D721Med (cell line): Measurements from ENCODE around the gene PPA2.
A peak's percentile ranks its signal among the peaks of the same experiment; 100 is the strongest.

ENCODE experiments used
- DNase-seq: peaks from one replicate; pipeline ENCODE4 v3.0.0; 2011; ENCODE audit warnings: low spot score; ENCODE audit not compliant: insufficient read length
- FAIRE-seq: peaks from 2 replicates; lab custom pipeline; 2011; peaks lifted over from hg19 to GRCh38; lab: Jason Lieb, UNC
- TF ChIP-seq, protein P1 (sequence below): IDR thresholded peaks from 2 replicates; pipeline ENCODE4 v1.5.1; 2012; ENCODE audit warnings: mild to moderate bottlenecking, control low read depth; ENCODE audit not compliant: insufficient read depth; ENCODE audit errors: missing control alignments

Gene PPA2

DNA sequence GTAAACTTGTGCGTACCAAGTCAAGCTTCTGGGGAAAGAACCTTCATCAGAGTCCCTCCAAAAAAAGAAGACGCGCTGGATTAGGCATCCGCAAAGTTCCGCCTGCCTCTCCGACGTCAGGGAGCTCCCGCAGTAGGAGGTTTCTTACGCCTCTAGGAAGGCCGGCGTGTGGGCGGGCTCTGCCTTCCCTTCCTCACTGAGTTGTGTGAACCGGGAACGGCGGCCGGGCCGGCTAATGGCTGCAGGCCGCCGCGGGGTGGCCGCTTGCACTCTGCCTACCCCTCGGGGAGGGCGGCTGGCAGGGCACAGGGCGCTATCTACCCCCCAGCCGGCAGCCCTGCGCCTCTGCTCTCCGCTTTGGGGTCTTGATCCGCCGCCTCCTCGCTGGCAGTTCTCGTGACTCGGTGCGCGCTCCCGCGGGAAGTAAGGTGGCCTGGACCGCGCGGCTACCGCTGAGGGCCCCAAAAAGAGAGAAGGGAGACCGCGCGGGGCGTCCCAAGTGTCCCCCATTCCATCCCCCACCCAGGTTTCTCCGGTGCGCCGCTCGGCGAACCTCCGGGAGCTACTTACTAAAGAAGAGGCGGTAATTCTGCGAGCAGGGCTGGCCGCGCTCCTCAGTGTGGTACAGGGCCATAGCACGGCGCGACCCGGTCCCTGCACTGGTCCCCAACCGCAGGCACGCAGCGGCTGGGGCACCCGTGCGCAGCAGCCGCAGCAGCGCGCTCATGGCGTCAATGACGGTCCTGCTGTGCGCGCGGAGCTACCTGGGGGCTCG lies at the start of gene PPA2:
TSS of gene PPA2 (minus strand) at position 739 of the 775 bp plus-strand sequence. CDS start at position 727, 12 bp downstream.
- DNase-seq (no peak), FAIRE-seq (no peak)
- TF ChIP-seq, protein P1, sequence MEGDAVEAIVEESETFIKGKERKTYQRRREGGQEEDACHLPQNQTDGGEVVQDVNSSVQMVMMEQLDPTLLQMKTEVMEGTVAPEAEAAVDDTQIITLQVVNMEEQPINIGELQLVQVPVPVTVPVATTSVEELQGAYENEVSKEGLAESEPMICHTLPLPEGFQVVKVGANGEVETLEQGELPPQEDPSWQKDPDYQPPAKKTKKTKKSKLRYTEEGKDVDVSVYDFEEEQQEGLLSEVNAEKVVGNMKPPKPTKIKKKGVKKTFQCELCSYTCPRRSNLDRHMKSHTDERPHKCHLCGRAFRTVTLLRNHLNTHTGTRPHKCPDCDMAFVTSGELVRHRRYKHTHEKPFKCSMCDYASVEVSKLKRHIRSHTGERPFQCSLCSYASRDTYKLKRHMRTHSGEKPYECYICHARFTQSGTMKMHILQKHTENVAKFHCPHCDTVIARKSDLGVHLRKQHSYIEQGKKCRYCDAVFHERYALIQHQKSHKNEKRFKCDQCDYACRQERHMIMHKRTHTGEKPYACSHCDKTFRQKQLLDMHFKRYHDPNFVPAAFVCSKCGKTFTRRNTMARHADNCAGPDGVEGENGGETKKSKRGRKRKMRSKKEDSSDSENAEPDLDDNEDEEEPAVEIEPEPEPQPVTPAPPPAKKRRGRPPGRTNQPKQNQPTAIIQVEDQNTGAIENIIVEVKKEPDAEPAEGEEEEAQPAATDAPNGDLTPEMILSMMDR: no peak

- FAIRE-seq: peak; percentile 81
- DNase-seq: no peak
Measured at GRCh38 chr4:105520819-105521790, 47.2 kb upstream of the PPA2 start.

DNA sequence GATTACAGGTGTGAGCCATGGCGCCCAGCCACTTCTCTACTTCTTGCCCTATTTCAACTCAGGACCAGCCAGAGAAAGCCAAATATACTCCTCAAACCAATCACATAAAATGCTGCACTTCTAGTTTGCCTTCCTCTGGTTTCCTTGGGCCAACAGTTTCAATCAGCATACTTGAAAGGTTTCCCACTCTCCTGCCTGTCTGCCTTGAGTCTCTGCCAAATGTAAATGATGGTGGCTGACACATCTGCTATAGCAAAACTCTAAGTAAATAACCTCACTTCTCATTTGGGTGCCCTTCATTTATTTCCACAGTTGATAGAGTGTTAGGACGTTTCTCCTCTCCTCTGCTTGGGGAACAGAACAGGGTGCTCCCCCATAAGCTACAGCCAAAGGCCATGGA lies 36.4 kb upstream of the PPA2 start:
- DNase-seq: no peak
- TF ChIP-seq, protein P1: no peak
- no peak for FAIRE-seq

More at GRCh38 chr4:105520819-105521790, 47.2 kb upstream of the PPA2 start:
- TF ChIP-seq, protein P1: peak; percentile 73

DNA sequence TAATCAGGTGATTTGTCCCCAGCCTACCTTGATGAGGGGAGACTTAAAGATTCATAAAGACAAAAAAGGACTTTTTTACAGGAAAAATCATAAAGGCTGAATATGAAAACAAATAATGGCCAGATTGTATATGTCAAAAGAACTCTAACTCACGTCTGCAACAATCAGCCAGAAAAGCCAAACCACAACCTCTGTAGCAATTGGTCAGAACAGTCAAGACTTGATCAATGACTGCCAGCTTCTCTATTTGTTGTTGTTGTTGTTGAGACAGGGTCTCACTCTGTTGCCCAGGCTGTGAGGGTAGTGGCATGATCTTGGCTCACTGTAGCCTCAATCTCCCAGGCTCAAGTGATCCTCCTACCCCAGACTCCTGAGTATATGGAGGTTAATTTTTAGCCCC lies 35.9 kb upstream of the PPA2 start:
- FAIRE-seq (no peak), DNase-seq (no peak)
- TF ChIP-seq, protein P1: no peak

DNA sequence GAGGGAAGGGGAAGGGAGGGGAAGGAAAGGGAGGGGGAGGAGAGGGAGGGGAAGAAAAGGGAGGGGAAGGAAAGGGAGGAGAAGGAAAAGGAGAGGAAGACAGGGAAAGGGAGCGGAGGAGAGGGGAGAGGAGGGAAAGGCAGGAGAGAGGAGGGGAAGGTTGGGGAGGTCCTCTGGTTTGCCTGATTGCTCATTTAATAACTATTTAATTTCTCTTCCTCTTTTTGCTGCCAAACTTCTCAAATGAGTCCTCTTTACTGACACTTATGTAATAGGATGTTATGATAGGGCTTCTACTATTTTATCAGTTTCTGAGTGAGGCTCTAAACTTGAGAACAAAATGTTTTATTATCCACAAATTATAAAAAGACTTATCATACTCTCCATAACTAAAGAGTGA lies 35.4 kb upstream of the PPA2 start:
- no peak for FAIRE-seq
- DNase-seq: no peak
- TF ChIP-seq, protein P1: no peak

DNA sequence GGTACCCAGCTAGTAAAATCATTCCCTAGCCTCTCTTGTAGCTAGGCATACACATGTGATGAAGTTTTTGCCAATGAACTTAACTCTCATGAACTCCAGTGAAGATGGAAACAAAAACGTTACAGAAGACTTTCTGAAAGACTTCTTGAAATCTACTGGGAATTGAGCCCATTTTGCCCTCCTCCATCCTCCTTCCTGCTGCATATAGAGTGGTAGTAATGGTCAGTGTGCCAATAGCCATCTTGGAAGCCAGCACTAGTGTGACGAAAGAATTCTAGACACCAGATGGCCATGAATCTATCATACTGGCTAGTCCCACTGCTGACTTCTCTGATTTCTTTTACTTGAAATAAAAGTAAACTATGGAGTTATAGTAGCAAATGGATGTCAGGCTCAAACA lies 30.9 kb upstream of the PPA2 start:
- TF ChIP-seq, protein P1: no peak
- DNase-seq (no peak), FAIRE-seq (no peak)
